ENCODE data around the gene IFNK. TPM values are rescaled to one million over a fixed set of nuclear protein-coding genes. Genes with fewer than 3 reads are reported as not detected.

Gene IFNK
- polyA plus RNA-seq, 1 donor (not counting 4 experiments of a cell fraction or from before 2014, with no cell fraction given): 29.2 TPM

- peaks cover 14% of the 10 kb centered on the region for H3K4me1 ChIP-seq (ENCODE audit: control insufficient read depth, extremely low read depth, insufficient read depth, low read length)
- no peak for FAIRE-seq
- dilution Hi-C loops (cut with MboI; ENCODE audit: extremely low pct_ligation_motif_present, low sequenced_read_pairs): loop anchor here (25.0 kb wide), 1 partner anchor 205 kb away; no protein-coding TSS in a partner anchor
Observed at GRCh38 chr9:27542508-27542907, 18.4 kb downstream of the IFNK start.

DNA sequence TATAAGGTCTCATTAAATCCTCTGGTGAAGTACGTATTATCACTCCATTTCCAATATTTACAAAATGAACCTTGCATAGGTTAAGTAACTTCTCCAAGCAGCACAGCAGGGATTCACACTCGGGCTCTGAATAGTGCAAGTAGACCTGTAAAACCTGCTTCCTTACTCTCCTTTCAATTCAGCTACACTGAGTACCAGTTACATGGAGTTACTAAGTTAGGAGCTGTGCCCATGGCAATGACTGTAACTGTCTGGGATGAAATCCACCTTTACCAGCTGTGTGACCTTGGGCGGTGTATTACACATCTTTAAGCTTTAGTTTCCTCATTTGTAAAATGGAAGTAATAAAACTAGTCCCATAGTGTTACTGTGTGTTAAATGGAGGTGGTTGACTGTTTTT lies 21.4 kb downstream of the IFNK start:
- Histone ChIP-seq H3K9me1 (ENCODE audit: control insufficient read depth, extremely low read depth, insufficient read depth, low read length) (no peaks in the 10 kb centered on the region), H3K36me3 (ENCODE audit: control insufficient read depth in 2 of 2, extremely low read depth in 1 of 2, insufficient read depth in 2 of 2, low read length in 2 of 2) (no peaks in the 10 kb centered on the region), H3K4me3 (ENCODE audit: control insufficient read depth in 2 of 3, extremely low read depth in 1 of 3, insufficient read depth in 2 of 3, low read depth in 1 of 3, low read length in 3 of 3) (no peak overlapping the region), H2AFZ (ENCODE audit: control insufficient read depth, low read length) (peak overlapping the region; percentile 38), H3K27me3 (ENCODE audit: control insufficient read depth, extremely low read depth, insufficient read depth, low read length) (no peaks in the 10 kb centered on the region), H3K79me2 (ENCODE audit: control insufficient read depth, insufficient read depth, low read length) (no peaks in the 10 kb centered on the region), H3K4me1 (ENCODE audit: control insufficient read depth, extremely low read depth, insufficient read depth, low read length) (peaks cover 5% of the 10 kb centered on the region), H3K9ac (ENCODE audit: control insufficient read depth, extremely low read depth, insufficient read depth, low read length) (no peak overlapping the region), H3K4me2 (ENCODE audit: control insufficient read depth, extremely low read depth, insufficient read depth, low read depth, low read length) (no peak overlapping the region), H3K27ac (ENCODE audit: control insufficient read depth, insufficient read depth, low read length) (no peak overlapping the region), H4K20me1 (ENCODE audit: control insufficient read depth, extremely low read depth, insufficient read depth, low read length) (no peaks in the 10 kb centered on the region), H3K9me3 (ENCODE audit: control insufficient read depth, low read depth, low read length) (no peaks in the 10 kb centered on the region)
- no peak for TF ChIP-seq CTCF (optimal IDR thresholded peaks at IDR 0.05 in 1 of 3, IDR thresholded peaks at IDR 0.05 in 1 of 3, conservative IDR thresholded peaks at IDR 0.05 in 1 of 3; ENCODE audit: extremely low read depth in 1 of 3, insufficient read depth in 2 of 3, low read length in 3 of 3)
- TF ChIP-seq EZH2 (IDR thresholded peaks at IDR 0.05; ENCODE audit: low read length): no peak
- dilution Hi-C loops (cut with MboI; ENCODE audit: extremely low pct_ligation_motif_present, low sequenced_read_pairs): loop anchor here (25.0 kb wide), 1 partner anchor 208 kb away; no protein-coding TSS in a partner anchor
- DNase-seq (ENCODE audit: low read depth, low spot score) (no peak), FAIRE-seq (peak; percentile 71)

More at GRCh38 chr9:27542508-27542907, 18.4 kb downstream of the IFNK start:
- no peak overlapping the region for H3K27ac ChIP-seq (ENCODE audit: control insufficient read depth, insufficient read depth, low read length)
- H3K27me3 ChIP-seq (ENCODE audit: control insufficient read depth, extremely low read depth, insufficient read depth, low read length): no peaks in the 10 kb centered on the region
- no peak overlapping the region for H3K9ac ChIP-seq (ENCODE audit: control insufficient read depth, extremely low read depth, insufficient read depth, low read length)
- H3K9me3 ChIP-seq (ENCODE audit: control insufficient read depth, low read depth, low read length): no peaks in the 10 kb centered on the region
- TF ChIP-seq CTCF (optimal IDR thresholded peaks at IDR 0.05 in 1 of 3, IDR thresholded peaks at IDR 0.05 in 1 of 3, conservative IDR thresholded peaks at IDR 0.05 in 1 of 3; ENCODE audit: extremely low read depth in 1 of 3, insufficient read depth in 2 of 3, low read length in 3 of 3) (no peak), EZH2 (IDR thresholded peaks at IDR 0.05; ENCODE audit: low read length) (no peak)
- no peak overlapping the region for H2AFZ ChIP-seq (ENCODE audit: control insufficient read depth, low read length)
- no peaks in the 10 kb centered on the region for H3K79me2 ChIP-seq (ENCODE audit: control insufficient read depth, insufficient read depth, low read length)
- H4K20me1 ChIP-seq (ENCODE audit: control insufficient read depth, extremely low read depth, insufficient read depth, low read length): no peaks in the 10 kb centered on the region
- H3K4me2 ChIP-seq (ENCODE audit: control insufficient read depth, extremely low read depth, insufficient read depth, low read depth, low read length): no peak overlapping the region
- no peak for DNase-seq (ENCODE audit: low read depth, low spot score)
- H3K36me3 ChIP-seq (ENCODE audit: control insufficient read depth in 2 of 2, extremely low read depth in 1 of 2, insufficient read depth in 2 of 2, low read length in 2 of 2): no peaks in the 10 kb centered on the region
- no peak overlapping the region for H3K4me3 ChIP-seq (ENCODE audit: control insufficient read depth in 2 of 3, extremely low read depth in 1 of 3, insufficient read depth in 2 of 3, low read depth in 1 of 3, low read length in 3 of 3)
- H3K9me1 ChIP-seq (ENCODE audit: control insufficient read depth, extremely low read depth, insufficient read depth, low read length): no peaks in the 10 kb centered on the region
